Endothelial cell of umbilical vein (primary cell): ENCODE data around the gene RFX7. TPM values are rescaled to one million over a fixed set of nuclear protein-coding genes. Genes with fewer than 3 reads are reported as not detected.

ENCODE experiments used
- BruUV-seq: library from RNA; stranded (reverse); fragments of 400-500 nt; replicated peaks from 2 replicates; lab custom pipeline; 2021; lab: Mats Ljungman, UMichigan
- CTCF ChIA-PET: fragments of 300-600, 350-600 bp; sonication (Branson Sonifier 250); formaldehyde crosslinking; loops from one replicate; lab custom pipeline; 2021; ENCODE audit warnings: antibody characterized with exemption, inconsistent platforms; lab: Charles Lee
- POLR2A ChIA-PET: fragments of 300-600, 350-600 bp; sonication (Branson Sonifier 250); formaldehyde crosslinking; loops from one replicate; lab custom pipeline; 2021; ENCODE audit warnings: antibody characterized with exemption, inconsistent platforms; lab: Charles Lee
- DNase-seq: peaks from one replicate; pipeline ENCODE4 v3.0.0-alpha.2; 2011; ENCODE audit warnings: low read depth, low spot score
- FAIRE-seq: peaks from 2 replicates; lab custom pipeline; 2011; peaks lifted over from hg19 to GRCh38; lab: Jason Lieb, UNC
- H2AFZ ChIP-seq: 2 replicates; pipeline ENCODE4 v1.6.0; 2012; ENCODE audit warnings: low read depth, low read length, control low read depth, inconsistent platforms
- H3K27ac ChIP-seq: 2 replicates; pipeline ENCODE4 v1.5.1; 2011; ENCODE audit warnings: low read depth, mild to moderate bottlenecking, control low read depth, low read length, moderate library complexity; ENCODE audit not compliant: insufficient read depth
- H3K27me3 ChIP-seq, 2 experiments: 2 replicates each; pipeline versions ENCODE4 v1.6.0 to v1.6.1; 2011; ENCODE audit warnings: low read length in 2 of 2, mixed read lengths in 1 of 2; ENCODE audit not compliant: control insufficient read depth in 2 of 2, insufficient read depth in 2 of 2
- H3K36me3 ChIP-seq, 2 experiments: 2 replicates in 1 of 2; 3 replicates in 1 of 2; pipeline ENCODE4 v1.5.1; 2011; ENCODE audit warnings: low read length in 2 of 2, mild to moderate bottlenecking in 1 of 2, moderate library complexity in 1 of 2; ENCODE audit not compliant: control insufficient read depth in 2 of 2, insufficient read depth in 2 of 2; ENCODE audit errors: extremely low read depth in 1 of 2
- H3K4me1 ChIP-seq: 3 replicates; pipeline ENCODE4 v1.5.1; 2011; ENCODE audit warnings: mild to moderate bottlenecking, low read length; ENCODE audit not compliant: control insufficient read depth, insufficient read depth; ENCODE audit errors: extremely low read depth
- H3K4me2 ChIP-seq: 2 replicates; pipeline ENCODE4 v1.6.1; 2011; ENCODE audit warnings: low read length, control low read depth, mixed read lengths; ENCODE audit not compliant: insufficient read depth
- H3K4me3 ChIP-seq, 3 experiments: fragments of 200-600 bp in 1 of 3; sonication (generic), shearing (Covaris generic) in 1 of 3; replicated peaks in 1 of 3; 2 replicates each; pipeline ENCODE4 v1.5.1; 2011 to 2016; ENCODE audit warnings: control low read depth in 3 of 3, low read length in 3 of 3, mild to moderate bottlenecking in 2 of 3, inconsistent platforms in 1 of 3, low read depth in 1 of 3, moderate library complexity in 1 of 3; ENCODE audit not compliant: insufficient read depth in 1 of 3
- H3K79me2 ChIP-seq: 2 replicates; pipeline ENCODE4 v1.6.0; 2012; ENCODE audit warnings: low read length, inconsistent platforms; ENCODE audit not compliant: control insufficient read depth, insufficient read depth
- H3K9ac ChIP-seq: replicated peaks from 2 replicates; pipeline ENCODE3; 2011; ENCODE audit warnings: low read length, control low read depth; ENCODE audit not compliant: insufficient read depth; ENCODE audit errors: extremely low read depth
- H3K9me1 ChIP-seq: replicated peaks from 3 replicates; pipeline ENCODE4 v1.6.0; 2011; ENCODE audit warnings: mild to moderate bottlenecking, low read length; ENCODE audit not compliant: control insufficient read depth, insufficient read depth; ENCODE audit errors: extremely low read depth
- H3K9me3 ChIP-seq: replicated peaks from 2 replicates; pipeline ENCODE4 v1.5.1; 2012; ENCODE audit warnings: low read length, inconsistent platforms; ENCODE audit not compliant: control insufficient read depth, insufficient read depth
- H4K20me1 ChIP-seq: replicated peaks from 2 replicates; pipeline ENCODE3; 2011; ENCODE audit warnings: mild to moderate bottlenecking, low read length; ENCODE audit not compliant: control insufficient read depth, insufficient read depth; ENCODE audit errors: extremely low read depth
- CTCF ChIP-seq, 2 donors: IDR thresholded peaks; 1 replicate in 1 of 2; 2 replicates in 1 of 2; pipeline ENCODE4 v1.5.1; 2011; ENCODE audit warnings: low read length in 2 of 2, mild to moderate bottlenecking in 2 of 2, moderate library complexity in 2 of 2, control low read depth in 1 of 2, inconsistent platforms in 1 of 2, low read depth in 1 of 2; ENCODE audit not compliant: insufficient read depth in 1 of 2; ENCODE audit errors: extremely low read depth in 1 of 2
- EZH2 ChIP-seq: IDR thresholded peaks from 2 replicates; pipeline ENCODE4 v1.6.1; 2012; ENCODE audit warnings: borderline replicate concordance, low read depth, mild to moderate bottlenecking, moderate library complexity, low read length, inconsistent platforms; ENCODE audit not compliant: severe bottlenecking
- FOS ChIP-seq: IDR thresholded peaks from 2 replicates; pipeline ENCODE4 v1.6.1; 2011; ENCODE audit warnings: mild to moderate bottlenecking, low read length, moderate library complexity, borderline replicate concordance; ENCODE audit not compliant: insufficient read depth
- GATA2 ChIP-seq: IDR thresholded peaks from 2 replicates; pipeline ENCODE4 v1.7.0; 2011; ENCODE audit warnings: low read depth, mild to moderate bottlenecking, moderate library complexity, mixed read lengths, low read length; ENCODE audit not compliant: insufficient read length, insufficient read depth
- JUN ChIP-seq: IDR thresholded peaks from 2 replicates; pipeline ENCODE4 v1.6.1; 2011; ENCODE audit warnings: borderline replicate concordance, low read depth; ENCODE audit not compliant: insufficient read length, insufficient read depth
- MAX ChIP-seq: IDR thresholded peaks from 2 replicates; pipeline ENCODE4 v1.6.1; 2011; ENCODE audit not compliant: insufficient read depth, insufficient read length
- MYC ChIP-seq: IDR thresholded peaks from one replicate; pipeline ENCODE4 v1.6.1; 2011; ENCODE audit warnings: mild to moderate bottlenecking, low read depth, low read length
- POLR2A ChIP-seq: IDR thresholded peaks from 2 replicates; pipeline ENCODE4 v1.6.1; 2012; ENCODE audit warnings: low read depth, mild to moderate bottlenecking, control low read depth, low read length
- POLR2AphosphoS5 ChIP-seq: IDR thresholded peaks from 2 replicates; pipeline ENCODE4 v1.6.1; 2012; ENCODE audit warnings: low read depth, mild to moderate bottlenecking, control low read depth, low read length, moderate library complexity; ENCODE audit not compliant: insufficient read depth
- dilution Hi-C: fragments of 300-500 bp; cut with MboI; formaldehyde crosslinking; loops from one replicate; pipeline ENCODE4 v1.15.0; 2019; ENCODE audit warnings: low sequenced_read_pairs; ENCODE audit not compliant: extremely low pct_ligation_motif_present
- intact Hi-C: fragments of 100-400 bp; cut with micrococcal nuclease; formaldehyde crosslinking; loops from one replicate; pipeline ENCODE4 v1.10.0; 2022
- polyA plus RNA-seq, 4 experiments: library from polyadenylated mRNA; depleted of rRNA in 3 of 4; stranded (reverse) in 3 of 4; unstranded in 1 of 4; fragments of >200 nt; gene quantifications; 2 replicates each; pipeline versions ENCODE4 v1.2.1 to v1.2.3, GENCODE V29; 2011 to 2012; ENCODE audit warnings: missing spikeins in 1 of 4
- total RNA-seq: library from RNA; stranded (reverse); gene quantifications from 2 replicates; pipeline ENCODE4 v1.2.3, GENCODE V29; 2021

Gene RFX7
- total and polyA plus RNA-seq, 2 donors (not counting 3 experiments of a cell fraction or from before 2014, with no cell fraction given), result 6.3 to 23.0 TPM

GRCh38 chr15:56160966-56161365 is 82.7 kb downstream of the RFX7 start:
- no peaks in the 10 kb centered on the region for H3K27me3 ChIP-seq
- CTCF ChIA-PET, result interaction anchor here (1.6 kb wide), 1 partner anchor 35 kb away, joined by 3 read pairs; no protein-coding TSS in a partner anchor
- no peak overlapping the region for H3K27ac ChIP-seq
- H3K9me3 ChIP-seq, result no peaks in the 10 kb centered on the region
- intact Hi-C loops, result no loop called here
- no peaks in the 10 kb centered on the region for H3K36me3 ChIP-seq
- no peak overlapping the region for H3K9ac ChIP-seq
- H3K4me3 ChIP-seq, result no peak overlapping the region
- peaks cover 9% of the 10 kb centered on the region for H4K20me1 ChIP-seq
- no peak overlapping the region for H3K4me2 ChIP-seq
- POLR2A ChIA-PET, result no interaction called here
- no peak for DNase-seq
- H3K4me1 ChIP-seq, result peaks cover 2% of the 10 kb centered on the region
- no TSS peak for BruUV-seq
- dilution Hi-C loops, result no loop called here
- peaks cover 9% of the 10 kb centered on the region for H3K79me2 ChIP-seq
- TF ChIP-seq POLR2AphosphoS5, result no peak
- no peak for TF ChIP-seq POLR2A
- TF ChIP-seq FOS, result no peak
- no peak for TF ChIP-seq CTCF (IDR thresholded peaks at IDR 0.05; ENCODE audit: extremely low read depth in 1 of 2, insufficient read depth in 1 of 2, low read depth in 1 of 2, low read length in 2 of 2)
- TF ChIP-seq GATA2, result no peak
- TF ChIP-seq JUN, result no peak
- no peak for TF ChIP-seq MAX
- TF ChIP-seq EZH2, result no peak
- no peak for TF ChIP-seq MYC
- H2AFZ ChIP-seq, result no peak overlapping the region
- H3K9me1 ChIP-seq, result no peaks in the 10 kb centered on the region
- FAIRE-seq, result no peak
